Ishikawa (cell line): ENCODE results near the gene TGFB1.

Experiments
- CEBPB ChIP-seq: IDR thresholded peaks from 2 replicates; pipeline ENCODE4 v1.6.1; 2012
- CREB1 ChIP-seq: IDR thresholded peaks from 2 replicates; pipeline ENCODE4 v1.6.1; 2012; ENCODE audit warnings: low read depth
- EGR1 ChIP-seq: IDR thresholded peaks from 2 replicates; pipeline ENCODE4 v1.6.1; 2012
- EP300 ChIP-seq: IDR thresholded peaks from 2 replicates; pipeline ENCODE4 v1.6.1; 2012; ENCODE audit warnings: borderline replicate concordance
- FOXM1 ChIP-seq: IDR thresholded peaks from 2 replicates; pipeline ENCODE4 v1.6.1; 2012; ENCODE audit warnings: low read depth, borderline replicate concordance
- NFIC ChIP-seq: IDR thresholded peaks from 2 replicates; pipeline ENCODE4 v1.6.1; 2012
- RAD21 ChIP-seq: IDR thresholded peaks from 2 replicates; pipeline ENCODE4 v1.6.1; 2012; ENCODE audit warnings: low read depth
- TAF1 ChIP-seq: IDR thresholded peaks from 2 replicates; pipeline ENCODE4 v1.6.1; 2012; ENCODE audit warnings: low read depth, mild to moderate bottlenecking
- TCF12 ChIP-seq: IDR thresholded peaks from 2 replicates; pipeline ENCODE4 v1.6.1; 2012; ENCODE audit warnings: low read depth
- TEAD4 ChIP-seq: IDR thresholded peaks from 2 replicates; pipeline ENCODE4 v1.6.1; 2012
- YY1 ChIP-seq: IDR thresholded peaks from 2 replicates; pipeline ENCODE4 v1.6.1; 2012; ENCODE audit warnings: low read depth
- ZBTB7A ChIP-seq: IDR thresholded peaks from 2 replicates; pipeline ENCODE4 v1.6.1; 2012; ENCODE audit warnings: low read depth
- TF ChIP-seq, protein P1 (sequence below): IDR thresholded peaks from 2 replicates; pipeline ENCODE4 v1.6.1; 2012
- TF ChIP-seq, protein P2 (sequence below): IDR thresholded peaks from 2 replicates; pipeline ENCODE4 v1.6.1; 2012
- TF ChIP-seq, protein P3 (sequence below): IDR thresholded peaks from 2 replicates; pipeline ENCODE4 v1.6.1; 2012; ENCODE audit warnings: low read depth, mild to moderate bottlenecking

The TGFB1 gene

DNA sequence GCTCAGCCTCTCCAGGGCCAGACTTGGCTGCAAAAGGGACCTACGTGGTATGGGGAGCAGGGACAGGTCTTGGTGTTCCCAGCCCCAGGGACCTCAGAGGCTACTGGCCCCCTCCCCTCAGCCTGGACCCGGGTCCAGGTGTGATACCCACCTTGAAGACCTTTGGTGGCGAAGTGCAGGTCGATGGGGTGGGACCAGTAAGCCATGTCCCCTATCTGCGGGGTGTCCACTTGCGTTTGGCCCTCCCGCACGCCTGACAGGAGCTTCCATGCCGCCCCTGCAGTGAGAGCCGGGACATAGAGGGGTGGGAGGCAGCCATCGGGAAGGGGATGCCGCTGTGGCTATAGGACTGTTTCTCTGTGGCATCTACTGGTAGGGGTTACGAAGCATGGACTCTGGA is 4.0 kb upstream of the TGFB1 start:
- TF ChIP-seq TEAD4 (no peak), CEBPB (no peak), RAD21 (no peak), EP300 (no peak), ZBTB7A (no peak), TCF12 (no peak), NFIC (no peak)
- TF ChIP-seq, protein P1, sequence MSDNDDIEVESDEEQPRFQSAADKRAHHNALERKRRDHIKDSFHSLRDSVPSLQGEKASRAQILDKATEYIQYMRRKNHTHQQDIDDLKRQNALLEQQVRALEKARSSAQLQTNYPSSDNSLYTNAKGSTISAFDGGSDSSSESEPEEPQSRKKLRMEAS: no peak
- TF ChIP-seq, protein P2, sequence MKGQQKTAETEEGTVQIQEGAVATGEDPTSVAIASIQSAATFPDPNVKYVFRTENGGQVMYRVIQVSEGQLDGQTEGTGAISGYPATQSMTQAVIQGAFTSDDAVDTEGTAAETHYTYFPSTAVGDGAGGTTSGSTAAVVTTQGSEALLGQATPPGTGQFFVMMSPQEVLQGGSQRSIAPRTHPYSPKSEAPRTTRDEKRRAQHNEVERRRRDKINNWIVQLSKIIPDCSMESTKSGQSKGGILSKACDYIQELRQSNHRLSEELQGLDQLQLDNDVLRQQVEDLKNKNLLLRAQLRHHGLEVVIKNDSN: no peak

DNA sequence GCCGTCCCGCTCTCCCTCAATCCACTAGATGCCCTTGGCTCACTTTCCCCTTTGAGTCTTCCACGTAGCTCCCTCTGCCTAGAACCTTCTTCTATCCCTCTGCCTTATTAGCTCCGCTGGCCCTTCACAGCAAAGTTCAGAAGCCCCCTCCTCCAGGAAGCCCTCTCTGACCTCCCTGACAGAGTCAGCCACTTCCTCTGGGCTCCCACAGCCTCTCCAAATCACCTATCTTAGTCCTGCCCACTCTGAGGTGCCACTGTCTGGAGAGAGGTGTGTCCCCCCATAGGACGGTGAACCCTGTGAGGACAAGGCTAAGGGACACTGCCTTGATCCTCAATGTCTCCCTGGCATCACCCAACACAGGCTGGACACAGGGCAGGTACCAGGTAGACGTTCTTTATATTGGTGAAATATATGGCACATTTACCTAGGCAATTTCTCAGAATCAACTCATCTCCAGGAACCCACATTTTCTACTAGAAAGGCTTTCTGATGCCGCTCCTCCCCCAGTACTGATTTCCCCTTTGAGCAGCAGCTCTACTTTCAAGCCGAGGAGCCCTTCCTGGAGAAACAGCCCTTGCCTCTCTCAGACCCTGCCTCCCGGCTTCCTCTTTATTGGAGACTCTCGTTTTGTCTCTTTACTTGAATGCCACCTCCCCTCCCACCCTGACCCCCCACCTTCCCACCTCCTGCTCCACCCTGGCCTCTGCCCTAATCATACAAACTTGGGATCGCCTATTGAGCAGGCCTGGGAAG is 3.4 kb upstream of the TGFB1 start:
- TF ChIP-seq NFIC (no peak), RAD21 (no peak), CREB1 (no peak), YY1 (no peak), CEBPB (no peak), TEAD4 (no peak), ZBTB7A (no peak), TCF12 (no peak), FOXM1 (no peak), EP300 (no peak)
- TF ChIP-seq, protein P1: no peak

DNA sequence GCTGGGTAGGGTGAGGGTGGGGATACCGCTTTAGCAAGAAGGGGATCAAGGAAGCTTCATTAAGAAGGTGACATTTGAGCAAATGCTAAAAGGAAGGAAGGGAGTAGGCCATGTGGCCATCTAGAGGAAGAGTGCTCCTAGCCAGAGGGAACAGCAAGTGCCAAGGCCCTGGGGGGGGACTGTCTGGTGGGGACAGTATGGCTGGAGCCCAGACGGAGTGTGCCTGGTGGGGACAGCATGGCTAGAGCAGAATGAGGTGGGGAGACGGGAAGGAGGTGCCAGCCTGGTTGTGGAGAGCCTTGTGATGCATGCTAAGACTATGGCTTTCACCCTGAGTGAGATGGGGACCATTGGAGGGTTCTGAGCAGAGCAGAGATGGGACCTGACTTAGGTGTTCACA is 2.1 kb upstream of the TGFB1 start:
- TF ChIP-seq TCF12 (no peak), CEBPB (no peak)
- TF ChIP-seq, protein P3, sequence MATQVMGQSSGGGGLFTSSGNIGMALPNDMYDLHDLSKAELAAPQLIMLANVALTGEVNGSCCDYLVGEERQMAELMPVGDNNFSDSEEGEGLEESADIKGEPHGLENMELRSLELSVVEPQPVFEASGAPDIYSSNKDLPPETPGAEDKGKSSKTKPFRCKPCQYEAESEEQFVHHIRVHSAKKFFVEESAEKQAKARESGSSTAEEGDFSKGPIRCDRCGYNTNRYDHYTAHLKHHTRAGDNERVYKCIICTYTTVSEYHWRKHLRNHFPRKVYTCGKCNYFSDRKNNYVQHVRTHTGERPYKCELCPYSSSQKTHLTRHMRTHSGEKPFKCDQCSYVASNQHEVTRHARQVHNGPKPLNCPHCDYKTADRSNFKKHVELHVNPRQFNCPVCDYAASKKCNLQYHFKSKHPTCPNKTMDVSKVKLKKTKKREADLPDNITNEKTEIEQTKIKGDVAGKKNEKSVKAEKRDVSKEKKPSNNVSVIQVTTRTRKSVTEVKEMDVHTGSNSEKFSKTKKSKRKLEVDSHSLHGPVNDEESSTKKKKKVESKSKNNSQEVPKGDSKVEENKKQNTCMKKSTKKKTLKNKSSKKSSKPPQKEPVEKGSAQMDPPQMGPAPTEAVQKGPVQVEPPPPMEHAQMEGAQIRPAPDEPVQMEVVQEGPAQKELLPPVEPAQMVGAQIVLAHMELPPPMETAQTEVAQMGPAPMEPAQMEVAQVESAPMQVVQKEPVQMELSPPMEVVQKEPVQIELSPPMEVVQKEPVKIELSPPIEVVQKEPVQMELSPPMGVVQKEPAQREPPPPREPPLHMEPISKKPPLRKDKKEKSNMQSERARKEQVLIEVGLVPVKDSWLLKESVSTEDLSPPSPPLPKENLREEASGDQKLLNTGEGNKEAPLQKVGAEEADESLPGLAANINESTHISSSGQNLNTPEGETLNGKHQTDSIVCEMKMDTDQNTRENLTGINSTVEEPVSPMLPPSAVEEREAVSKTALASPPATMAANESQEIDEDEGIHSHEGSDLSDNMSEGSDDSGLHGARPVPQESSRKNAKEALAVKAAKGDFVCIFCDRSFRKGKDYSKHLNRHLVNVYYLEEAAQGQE: no peak

DNA sequence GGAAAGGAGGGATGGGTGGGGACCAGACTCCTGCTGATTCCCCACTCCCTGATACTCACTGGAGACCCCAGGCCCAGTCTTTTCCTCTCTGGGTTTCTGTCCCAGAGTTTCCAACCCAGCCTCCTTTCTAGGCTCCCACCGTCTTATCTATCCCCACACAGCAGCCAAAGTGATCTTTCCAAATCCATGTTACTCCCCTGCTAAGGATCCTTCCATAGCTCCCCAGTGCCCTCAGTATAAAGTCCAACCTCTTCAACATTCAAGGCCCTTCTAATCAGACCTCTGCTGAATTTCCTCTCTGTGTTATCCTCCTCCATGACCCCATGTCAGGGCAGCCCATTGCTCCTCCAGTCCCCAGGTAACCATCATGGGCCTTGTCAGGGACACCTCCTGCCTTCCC is 1.3 kb upstream of the TGFB1 start:
- TF ChIP-seq YY1 (no peak), EP300 (no peak), ZBTB7A (no peak), CEBPB (no peak), NFIC (no peak), EGR1 (no peak), FOXM1 (no peak), TCF12 (no peak), TAF1 (no peak), TEAD4 (no peak), CREB1 (no peak), RAD21 (no peak)
- TF ChIP-seq, protein P2: no peak
- TF ChIP-seq, protein P1: no peak
- TF ChIP-seq, protein P3: no peak

DNA sequence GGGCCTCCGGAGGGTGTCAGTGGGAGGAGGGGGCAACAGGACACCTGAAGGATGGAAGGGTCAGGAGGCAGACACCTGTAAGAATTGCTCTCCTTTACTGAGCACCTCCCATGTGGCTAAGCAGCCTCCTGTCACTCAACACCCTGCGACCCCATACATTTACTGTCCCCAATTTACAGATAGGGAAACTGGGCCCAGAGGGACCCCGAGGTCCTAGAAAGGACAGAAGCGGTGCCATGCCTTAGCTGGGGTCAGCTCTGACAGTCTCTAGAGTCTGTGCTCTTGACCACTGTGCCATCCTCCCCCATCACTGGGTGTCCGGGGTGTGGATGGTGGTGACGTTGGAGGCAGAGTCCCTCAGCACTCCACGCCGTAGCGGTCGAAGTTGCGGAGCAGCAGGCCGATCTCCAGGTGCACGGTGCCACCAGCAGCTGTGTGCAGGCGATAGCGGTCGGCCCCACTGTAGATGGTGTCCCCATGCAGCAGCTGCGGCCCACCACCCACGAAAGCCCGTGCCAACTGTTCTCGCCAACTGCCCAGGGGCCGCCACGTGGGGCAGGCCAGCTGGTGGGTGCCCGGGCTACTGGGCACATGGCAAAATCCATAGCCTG is 726 bp upstream of the TGFB1 start:
- TF ChIP-seq RAD21 (no peak), FOXM1 (no peak), TCF12 (no peak), CREB1 (no peak), TAF1 (no peak), ZBTB7A (no peak), YY1 (no peak), TEAD4 (no peak), NFIC (no peak), EP300 (no peak), CEBPB (no peak), EGR1 (no peak)
- TF ChIP-seq, protein P2: no peak
- TF ChIP-seq, protein P3: no peak
- TF ChIP-seq, protein P1: no peak
